Mammary epithelial cell (primary cell): ENCODE results near the gene SLC31A1.

Experiments used
- EZH2 ChIP-seq: IDR thresholded peaks from 2 replicates; pipeline ENCODE4 v1.6.1; 2012; ENCODE audit warnings: low read length, inconsistent platforms, borderline replicate concordance
- TF ChIP-seq, protein P1 (sequence below), 2 donors: IDR thresholded peaks in 1 of 2; conservative IDR thresholded peaks in 1 of 2; 2 replicates each; pipeline ENCODE4 v1.5.1; 2011 to 2012; ENCODE audit warnings: inconsistent platforms in 2 of 2, low read length in 2 of 2, mild to moderate bottlenecking in 2 of 2, control low read depth in 1 of 2, low read depth in 1 of 2; ENCODE audit not compliant: insufficient read depth in 1 of 2; ENCODE audit errors: extremely low read depth in 1 of 2

DNA sequence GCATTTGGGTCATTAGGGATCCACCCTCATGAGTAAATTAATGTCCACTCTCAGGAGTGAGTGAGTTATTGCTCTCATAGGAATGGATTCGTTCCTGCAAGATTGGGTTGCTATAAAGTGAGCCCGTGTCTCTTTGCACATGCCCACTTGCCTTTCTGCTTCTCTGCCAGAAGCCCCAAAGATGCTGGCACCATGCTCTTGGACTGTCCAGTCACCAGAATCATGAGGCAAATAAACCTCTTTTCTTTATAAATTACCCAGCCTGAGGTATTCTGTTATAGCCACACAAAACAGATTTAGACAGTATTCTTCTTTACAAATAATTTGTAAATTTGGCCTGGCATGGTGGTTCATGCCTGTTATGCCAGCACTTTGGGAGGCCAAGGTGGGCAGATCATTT, 29.5 kb downstream of the SLC31A1 start:
- TF ChIP-seq, protein P1, sequence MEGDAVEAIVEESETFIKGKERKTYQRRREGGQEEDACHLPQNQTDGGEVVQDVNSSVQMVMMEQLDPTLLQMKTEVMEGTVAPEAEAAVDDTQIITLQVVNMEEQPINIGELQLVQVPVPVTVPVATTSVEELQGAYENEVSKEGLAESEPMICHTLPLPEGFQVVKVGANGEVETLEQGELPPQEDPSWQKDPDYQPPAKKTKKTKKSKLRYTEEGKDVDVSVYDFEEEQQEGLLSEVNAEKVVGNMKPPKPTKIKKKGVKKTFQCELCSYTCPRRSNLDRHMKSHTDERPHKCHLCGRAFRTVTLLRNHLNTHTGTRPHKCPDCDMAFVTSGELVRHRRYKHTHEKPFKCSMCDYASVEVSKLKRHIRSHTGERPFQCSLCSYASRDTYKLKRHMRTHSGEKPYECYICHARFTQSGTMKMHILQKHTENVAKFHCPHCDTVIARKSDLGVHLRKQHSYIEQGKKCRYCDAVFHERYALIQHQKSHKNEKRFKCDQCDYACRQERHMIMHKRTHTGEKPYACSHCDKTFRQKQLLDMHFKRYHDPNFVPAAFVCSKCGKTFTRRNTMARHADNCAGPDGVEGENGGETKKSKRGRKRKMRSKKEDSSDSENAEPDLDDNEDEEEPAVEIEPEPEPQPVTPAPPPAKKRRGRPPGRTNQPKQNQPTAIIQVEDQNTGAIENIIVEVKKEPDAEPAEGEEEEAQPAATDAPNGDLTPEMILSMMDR (conservative IDR thresholded peaks at IDR 0.05 in 1 of 2, IDR thresholded peaks at IDR 0.05 in 1 of 2; ENCODE audit: extremely low read depth in 1 of 2, insufficient read depth in 1 of 2, low read depth in 1 of 2, low read length in 2 of 2) = no peak
- no peak for TF ChIP-seq EZH2
